GM19023 (cell line): ENCODE results near the gene THRSP.
"Not testable (repeated sequence)": the region's sequence is repeated elsewhere in the genome, so short reads cannot be mapped to it uniquely, and the experiment has no call there.

Source experiments
- ATAC-seq: cut with Tn5 transposase; IDR thresholded peaks from one replicate; pipeline ENCODE4 v1.9.1; 2021; ENCODE audit warnings: mild to moderate bottlenecking, moderate library complexity; ENCODE audit not compliant: unreplicated experiment

The THRSP gene

DNA sequence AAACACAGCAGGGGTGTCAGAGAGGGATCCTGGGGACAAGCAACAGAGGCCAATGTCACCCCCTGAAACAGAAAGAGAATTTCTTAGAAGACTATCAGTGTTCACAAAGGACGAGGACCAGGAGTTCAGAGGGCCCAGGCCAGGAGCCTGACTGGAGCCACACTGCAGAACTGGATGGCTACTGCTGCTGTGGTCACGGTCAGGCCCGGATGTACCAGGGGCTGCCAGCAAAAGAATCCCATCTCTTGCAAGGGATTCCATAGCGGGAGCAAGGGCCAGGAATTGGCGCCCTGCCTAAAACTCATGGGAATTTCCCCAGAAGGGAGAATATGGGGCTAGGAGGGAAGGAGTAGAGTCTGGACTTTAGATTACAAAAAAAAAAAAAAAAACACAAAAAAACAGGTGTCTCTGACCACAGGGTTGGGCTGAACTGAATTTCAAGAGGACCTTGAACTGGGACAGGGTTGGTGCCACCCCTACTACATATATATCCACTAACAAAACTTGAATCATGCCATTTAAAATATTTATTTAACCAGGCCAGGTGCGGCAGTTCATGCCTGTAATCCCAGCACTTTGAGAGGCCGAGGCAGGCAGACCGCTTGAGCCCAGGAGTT, 24.9 kb upstream of the THRSP start:
- ATAC-seq = no peak

DNA sequence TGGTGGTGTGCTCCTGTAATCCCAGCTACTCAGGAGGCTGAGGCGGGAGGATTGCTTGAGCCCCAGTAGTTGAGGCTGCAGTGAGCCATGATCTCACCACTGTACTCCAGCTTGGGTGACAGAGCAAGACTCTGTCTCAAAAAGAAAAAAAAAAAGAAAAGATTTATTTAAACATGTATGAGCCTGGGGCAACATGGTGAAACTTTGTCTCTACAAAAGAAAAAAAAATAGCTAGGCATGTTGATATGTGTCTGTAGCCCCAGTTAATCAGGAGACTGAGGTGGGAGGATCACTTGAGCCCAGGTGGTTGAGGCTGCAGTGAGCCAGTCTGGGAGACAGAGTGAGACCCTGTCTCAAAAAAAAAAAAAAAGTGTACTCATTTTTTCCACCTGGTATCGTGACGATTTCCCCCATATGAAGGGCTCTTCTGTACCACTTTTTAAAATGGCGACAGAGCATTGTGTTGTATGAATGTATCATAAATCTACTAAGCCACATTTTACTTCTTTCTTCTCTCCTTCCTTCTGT, 24.2 kb upstream of the THRSP start:
- ATAC-seq = no peak

DNA sequence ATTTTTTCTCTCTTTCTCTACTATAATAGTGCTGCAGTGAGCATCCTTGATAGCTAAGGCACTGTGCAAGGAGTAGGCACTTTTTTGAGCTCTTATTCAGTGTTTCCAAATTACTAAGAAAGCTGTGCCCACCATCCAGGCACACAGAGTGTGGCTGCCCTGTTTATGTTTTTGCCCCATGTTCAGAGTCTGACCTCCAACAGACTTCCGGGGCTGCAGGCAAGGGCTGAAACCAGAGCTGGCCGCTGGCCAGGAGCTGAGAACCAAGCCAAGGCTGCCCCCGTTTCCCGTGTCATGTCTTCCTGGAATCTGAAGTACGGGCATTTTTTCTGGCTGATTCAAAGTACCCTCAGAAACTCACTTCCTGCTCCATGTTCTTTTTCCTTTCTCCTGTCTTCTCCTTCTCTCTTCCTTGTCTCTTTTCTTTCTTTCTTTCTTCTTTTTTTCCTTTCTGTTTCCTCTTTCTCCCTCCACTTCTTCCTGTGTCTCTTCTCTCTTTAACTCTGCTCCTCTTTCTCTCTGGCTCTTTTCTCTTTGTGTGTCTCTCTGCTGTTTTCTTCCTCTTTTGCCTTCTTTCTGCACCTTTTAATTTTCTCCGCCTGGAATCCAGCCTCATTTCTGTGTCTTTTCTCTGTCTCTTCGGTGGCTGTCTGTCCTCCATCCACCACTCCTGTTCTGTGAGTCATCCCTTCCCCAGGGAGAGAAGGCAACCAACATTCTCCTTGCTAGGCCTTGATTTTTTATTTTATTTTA, 23.6 kb upstream of the THRSP start:
- peak; percentile 62 for ATAC-seq

DNA sequence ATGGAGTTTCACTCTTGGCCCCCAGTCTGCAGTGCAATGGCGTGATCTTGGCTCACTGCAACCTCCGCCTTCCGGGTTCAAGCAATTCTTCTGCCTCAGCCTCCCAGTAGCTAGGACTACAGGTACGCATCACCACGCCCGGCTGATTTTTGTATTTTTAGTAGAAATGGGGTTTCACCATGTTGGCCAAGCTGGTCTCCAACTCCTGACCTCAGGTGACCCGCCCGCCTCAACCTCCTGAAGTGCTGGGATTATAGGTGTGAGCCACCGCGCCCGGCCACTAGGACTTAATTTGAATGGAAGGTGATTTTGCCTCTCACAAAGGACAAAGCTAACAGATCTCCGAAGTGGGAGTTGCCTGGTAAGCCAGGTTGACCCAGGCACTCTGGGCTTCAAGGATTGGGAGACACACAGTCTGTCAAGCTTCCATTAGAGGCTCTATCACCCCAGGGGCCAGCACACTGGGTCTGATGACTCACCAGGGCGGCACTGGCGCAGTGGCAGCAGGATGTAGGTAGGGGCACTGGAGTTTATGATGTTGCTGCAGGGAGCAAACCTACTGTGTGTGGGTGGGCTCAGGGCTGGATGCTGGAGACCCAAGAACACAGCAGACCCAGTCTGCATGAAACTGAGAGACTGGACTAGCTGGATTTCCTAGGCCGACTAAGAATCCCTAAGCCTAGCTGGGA, 22.8 kb upstream of the THRSP start:
- no peak for ATAC-seq

DNA sequence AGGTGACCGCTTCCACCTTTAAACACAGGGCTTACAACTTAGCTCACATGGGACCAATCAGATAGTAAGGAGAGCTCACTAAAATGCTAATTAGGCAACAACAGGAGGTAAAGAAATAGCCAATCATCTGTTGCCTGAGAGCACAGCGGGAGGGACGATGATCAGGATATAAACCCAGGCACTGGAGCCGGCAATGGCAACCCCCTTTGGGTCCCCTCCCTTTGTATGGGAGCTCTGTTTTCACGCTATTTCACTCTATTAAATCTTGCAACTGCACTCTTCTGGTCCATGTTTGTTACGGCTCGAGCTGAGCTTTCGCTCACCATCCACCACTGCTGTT, 22.3 kb upstream of the THRSP start:
- ATAC-seq = not testable (repeated sequence)

DNA sequence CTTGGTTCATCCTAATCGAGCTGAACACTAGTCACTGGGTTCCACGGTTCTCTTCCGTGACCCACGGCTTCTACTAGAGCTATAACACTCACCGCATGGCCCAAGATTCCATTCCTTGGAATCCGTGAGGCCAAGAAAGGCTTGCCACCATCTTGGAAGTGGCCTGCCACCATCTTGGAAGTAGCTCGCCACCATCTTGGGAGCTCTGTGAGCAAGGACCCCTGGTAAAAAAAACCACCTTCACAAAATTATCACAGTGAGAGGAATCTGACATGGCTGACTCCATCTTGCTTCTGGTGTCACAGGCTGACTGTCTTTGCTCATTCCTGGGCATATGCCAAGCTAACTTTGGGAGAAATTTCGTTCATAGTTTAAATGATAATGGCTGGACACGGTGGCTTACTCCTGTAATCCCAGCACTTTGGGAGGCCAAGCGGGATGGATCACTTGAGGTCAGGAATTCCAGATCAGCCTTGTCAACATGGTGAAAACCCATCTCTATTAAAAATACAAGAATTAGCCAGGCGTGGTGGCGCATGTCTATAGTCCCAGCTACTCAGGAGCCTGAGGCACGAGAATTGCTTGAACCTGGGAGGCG, 21.7 kb upstream of the THRSP start:
- no peak for ATAC-seq

DNA sequence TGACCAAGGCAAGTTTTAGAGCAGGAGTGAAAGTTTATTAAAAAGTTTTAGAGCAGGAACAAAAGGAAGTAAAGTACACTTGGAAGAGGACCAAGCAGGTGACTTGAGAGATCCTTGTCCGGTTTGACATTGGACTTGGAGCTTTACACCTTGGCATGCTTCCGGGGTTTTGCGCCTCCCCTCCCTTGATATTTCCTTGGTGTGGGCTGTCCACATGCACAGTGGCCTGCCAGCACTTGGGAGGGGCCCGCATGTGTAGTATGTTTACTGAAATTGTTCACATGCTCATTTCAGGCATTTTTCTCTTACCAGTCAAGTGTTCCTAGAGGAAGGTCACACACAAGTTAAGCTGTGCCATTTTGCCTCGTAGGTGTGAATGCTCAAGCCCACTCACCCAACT, 19.0 kb upstream of the THRSP start:
- no peak for ATAC-seq

DNA sequence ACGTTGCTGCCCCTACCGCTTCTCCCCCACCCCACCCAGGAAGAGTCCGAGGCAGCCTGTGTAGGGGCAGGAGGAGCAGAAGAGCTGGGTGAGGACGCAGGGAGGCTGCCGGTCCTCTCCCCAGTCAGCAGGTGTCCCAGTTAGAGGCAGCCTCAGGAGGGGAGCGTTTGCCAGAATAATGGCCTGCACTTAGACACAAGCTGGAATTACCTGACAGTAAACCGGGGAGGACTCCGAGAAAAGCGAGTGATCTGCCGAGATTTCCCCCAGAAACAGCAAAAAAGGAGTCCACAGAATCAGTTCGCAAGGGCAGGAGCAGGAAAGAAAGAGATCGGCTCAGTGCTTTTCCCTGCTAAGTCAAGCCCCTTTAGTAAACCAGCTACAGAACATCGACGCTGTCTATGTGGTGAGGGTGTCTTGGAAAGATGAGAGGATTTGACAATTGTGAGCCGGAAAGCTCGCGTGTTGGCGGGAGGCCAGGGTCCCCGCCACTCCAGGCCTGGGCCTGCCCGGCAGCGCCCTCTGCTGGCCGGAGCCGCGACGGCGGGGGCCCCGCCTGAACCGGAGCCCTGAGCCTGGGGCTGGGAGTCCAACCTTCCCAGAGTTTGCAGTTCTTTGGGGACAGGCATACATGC, 17.7 kb upstream of the THRSP start:
- peak; percentile 80 for ATAC-seq

DNA sequence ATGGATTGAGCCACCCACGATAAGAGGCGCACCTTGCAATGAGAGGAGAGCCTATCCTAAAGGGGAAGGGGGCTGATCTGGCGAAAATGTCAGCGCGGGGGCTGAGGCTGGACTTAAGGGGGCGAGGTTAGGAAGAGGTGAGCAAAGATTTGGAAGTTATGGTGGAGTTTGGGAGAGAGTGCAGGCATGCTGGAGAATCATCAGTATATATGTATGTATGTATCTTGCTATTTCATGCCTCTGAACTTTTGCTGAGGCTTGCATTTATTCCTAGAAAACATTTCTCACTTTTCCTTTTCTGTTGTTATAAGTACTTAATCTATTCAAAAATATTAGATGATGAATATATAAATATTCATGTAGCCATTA, 17.2 kb upstream of the THRSP start:
- no peak for ATAC-seq

DNA sequence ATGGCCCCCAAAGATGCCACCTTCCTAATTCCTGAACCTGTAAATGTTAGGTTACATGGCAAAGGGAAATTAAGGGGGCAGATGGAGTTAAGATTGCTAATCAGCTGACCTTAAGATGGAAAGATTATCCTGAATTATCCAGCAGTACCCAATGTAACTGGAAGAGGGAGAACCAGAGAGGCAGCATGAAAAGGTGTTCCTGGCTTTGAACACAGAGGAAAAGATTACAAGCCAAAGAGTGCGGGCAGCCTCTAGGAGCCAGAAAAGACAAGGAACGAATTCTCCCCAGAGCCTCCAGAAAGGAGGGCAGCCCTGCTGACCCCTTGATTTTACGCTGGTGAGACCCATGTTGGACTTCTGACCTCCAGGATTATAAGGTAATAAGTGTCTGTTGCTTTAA, 15.1 kb upstream of the THRSP start:
- no peak for ATAC-seq

DNA sequence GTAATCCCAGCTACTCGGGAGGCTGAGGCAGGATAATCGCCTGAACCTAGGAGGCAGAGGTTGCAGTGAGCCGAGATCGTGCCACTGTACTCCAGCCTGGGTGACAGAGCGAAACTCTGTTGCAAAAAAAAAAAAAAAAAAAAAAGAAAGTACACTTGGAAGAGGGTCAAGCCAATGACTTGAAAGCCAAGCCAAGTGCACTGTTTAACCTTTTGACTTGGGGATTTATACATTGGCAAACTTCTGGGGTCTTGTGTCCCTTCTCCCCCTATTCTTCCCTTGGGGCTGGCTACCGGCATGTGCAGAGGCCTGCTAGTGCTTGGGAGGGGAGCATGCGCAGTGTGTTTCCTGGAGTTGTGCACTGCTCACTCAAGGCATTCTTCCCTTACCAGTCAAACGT, 14.3 kb upstream of the THRSP start:
- no peak for ATAC-seq

DNA sequence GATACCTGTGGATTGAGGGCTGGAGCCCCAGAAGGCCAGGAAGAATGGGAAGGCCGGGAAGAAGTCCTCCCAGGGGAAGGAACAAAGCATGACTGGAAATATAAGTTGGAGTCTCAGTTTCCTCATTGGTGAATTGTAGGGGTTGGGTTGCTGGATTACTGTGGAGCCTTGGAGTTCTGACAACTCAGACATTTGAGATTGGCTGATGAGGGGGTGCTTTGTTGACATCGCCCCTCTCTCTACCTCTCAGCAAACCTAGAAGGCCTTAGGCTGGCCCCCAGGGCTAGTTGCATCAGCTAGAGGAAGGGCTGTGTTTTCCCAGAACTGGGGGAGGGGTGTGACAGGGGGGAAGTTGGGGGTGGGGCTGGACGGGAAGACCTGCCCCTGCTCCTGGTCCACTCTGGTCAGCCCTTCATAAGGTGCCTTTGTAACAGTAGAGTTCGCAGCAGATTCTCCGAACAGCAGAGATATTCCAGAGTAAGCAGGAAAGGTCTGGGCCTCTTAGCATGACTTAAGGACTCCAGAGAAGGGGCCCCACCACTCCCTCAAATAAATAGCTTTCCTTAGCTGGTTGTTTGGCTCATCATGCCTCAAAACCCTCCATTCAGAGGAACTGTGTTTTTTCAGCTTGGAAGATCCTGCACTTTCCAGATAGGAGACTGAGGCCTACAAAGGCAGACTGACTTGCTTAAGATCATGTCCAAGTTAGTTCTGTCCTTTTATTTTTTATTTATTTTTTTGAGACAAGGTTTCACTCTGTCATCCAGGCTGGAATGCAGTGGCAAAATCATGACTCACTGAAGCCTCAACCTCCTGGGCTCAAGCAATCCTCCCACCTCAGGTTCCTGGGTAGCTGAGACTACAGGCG, 12.5 kb upstream of the THRSP start:
- ATAC-seq = no peak

DNA sequence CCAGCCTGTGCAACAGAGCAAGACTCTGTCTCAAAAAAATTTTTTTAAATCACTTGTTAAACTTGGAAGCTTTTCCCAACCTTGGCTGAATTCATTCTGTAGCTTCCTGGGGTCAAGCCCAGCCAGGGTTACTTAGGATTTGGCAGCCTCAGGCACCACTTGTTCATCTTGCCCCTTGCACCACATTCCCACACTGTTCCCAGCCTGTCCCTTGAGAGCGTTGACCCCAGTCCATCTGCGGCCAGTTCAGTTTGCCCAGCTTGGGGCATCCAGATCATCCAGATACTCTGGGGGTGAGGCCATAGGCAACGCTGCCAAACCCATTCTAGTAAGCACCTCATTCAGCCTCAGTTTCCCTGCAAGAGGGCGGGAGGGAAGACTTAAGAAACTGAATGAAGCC, 8.7 kb upstream of the THRSP start:
- ATAC-seq = no peak

DNA sequence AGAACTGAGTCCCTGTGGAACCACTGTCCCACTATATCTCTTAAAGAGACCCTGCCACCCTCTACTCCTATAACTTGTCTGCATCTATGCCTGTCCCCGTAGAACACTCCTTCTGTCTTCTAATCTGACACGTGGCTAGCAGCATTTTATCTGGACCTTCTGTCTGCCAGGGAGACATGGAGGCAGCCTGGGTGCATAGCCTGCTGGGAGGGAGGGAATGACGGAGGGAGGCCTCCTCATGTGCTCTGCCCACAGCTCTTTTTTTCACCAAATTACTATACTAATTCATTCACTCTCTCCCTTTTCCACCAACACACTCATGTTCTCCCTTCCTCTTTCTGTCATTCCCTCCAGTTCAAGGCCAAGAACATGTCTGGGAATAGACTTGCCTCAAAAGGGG, 7.6 kb upstream of the THRSP start:
- no peak for ATAC-seq

DNA sequence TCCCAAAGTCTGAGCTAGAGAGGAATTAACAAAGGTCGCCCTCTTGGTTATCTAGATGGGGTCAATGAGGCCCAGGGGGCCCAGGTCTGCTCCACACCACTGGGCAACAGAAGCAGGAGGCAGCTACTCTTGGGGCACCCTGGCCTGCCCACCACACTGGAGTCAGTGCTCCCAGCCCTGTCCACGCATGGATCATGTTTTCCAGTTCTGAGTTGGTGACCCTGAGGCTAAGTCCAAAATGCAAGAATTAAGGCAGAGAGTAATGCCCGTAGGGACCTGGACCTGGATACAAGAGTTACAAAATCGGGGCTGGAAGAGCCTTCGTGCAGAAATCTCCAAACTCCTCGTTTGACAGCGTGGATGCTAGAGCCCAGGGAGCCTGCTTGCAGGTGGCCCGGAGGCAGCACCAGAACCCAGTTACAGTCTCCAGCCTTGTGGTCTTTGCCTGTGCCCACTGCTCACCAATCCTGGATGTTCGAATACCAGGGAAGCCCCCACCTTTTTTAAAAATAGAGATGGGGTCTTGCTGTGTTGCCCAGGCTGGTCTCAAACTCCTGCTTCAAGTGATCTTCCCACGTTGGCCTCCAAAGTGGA, 6.1 kb upstream of the THRSP start:
- no peak for ATAC-seq

DNA sequence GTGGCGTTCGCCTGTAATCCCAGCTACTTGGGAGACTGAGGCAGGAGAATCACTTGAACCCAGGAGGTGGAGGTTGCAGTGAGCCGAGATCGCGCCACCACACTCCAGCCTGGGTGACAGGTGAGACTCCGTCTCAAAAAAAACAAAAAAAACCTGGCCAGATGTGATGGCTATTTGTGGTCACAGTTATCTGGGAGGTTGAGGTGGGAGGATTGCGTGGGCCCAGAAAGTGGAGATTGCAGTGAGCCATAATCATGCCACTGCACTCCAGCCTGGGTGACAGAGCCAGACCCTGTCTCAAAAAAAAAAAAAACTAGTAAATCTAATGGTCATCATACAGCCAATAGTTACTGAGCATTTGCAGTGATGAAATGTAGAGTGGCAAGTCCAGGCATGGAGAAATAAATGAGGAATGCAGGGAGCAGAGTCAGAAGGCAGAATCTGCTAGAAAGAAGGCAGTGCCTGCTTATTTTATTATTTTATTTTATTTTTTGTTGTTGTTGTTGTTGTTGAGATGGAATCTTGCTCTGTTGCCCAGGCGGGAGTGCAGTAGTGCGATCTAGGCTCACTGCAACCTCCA, 3.8 kb upstream of the THRSP start:
- ATAC-seq = not testable (repeated sequence)

DNA sequence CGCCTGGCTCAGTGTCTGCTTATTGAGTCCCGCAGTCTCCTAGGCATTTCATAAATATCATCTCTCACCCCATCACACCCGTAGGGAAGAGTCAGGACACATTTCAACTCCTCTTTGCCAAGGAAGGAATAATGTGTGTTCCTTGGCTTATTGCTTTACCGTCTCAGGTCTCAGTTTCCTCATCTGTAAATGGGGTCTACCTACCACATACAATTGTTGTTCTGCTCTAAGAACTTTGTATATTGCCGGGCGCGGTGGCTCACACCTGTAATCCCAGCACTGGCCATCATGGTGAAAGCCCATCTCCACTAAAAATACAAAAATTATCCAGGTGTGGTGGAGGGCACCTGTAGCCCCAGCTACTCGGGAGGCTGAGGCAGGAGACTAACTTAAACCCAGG, 3.1 kb upstream of the THRSP start:
- no peak for ATAC-seq

DNA sequence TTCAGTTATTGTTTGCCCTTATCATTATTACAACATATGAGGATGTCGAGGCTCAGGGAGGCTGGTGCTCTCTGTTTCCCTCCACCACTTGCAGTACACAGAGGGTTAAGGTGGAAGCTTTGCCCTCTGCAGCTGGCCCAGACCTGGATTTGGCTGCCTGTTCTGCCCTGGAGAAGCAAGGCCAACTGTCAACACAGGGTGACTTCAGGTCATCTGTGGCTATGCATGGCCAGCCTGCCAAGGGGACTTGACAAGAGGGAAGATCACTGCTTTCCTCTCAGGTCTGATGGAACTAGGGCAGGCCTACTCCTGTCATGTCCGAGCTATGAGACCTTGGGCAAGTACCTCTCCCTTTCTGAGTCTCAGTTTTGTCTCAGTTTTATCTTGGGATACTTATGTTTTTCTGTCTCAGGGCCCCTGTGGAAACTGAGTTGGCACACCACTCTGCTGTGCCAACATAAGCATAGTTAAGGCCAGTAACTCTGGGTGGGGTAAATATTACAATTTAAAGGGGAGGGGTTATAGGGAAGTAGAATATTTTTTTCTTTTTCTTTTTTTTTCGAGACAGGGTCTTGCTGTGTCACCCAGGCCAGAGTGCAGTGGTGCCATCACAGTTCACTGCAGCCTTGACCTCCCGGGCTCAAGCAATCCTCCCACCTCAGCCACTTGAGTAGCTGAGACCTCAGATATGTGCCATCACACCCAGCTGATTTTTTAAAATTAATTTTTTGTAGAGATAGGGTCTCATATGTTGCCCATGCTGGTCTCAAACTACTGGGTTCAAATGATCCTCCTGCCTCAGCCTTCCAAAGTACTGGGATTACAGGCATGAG, 2.4 kb upstream of the THRSP start:
- ATAC-seq = no peak

DNA sequence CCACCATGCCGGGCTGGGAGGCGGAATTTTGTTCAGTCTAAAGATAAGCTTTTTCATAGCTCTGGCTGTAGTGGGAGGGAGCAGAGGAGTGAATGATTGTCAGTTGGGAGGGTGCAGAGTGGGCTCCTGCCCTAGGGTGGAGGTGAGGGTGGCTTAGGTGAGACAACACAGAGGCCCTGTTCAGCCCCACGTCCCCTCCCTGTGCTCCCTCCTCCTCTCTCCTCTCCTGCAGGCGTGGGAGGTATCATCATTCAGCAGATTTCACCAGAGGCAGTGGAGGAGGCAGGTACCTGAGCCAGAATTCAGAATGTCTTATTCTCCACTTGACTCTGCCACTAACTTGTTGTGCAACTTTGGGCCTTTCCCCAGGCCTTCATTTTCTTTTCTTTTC, 1.7 kb upstream of the THRSP start:
- no peak for ATAC-seq
